Measurements from ENCODE around the gene CASKIN2.

Gene CASKIN2

GRCh38 chr17:75515496-75516254 is at the start of gene CASKIN2:
Gene CASKIN2, minus strand, starts transcription at chr17:75515537. Its CDS starts 1,733 bp downstream, at chr17:75513804.
- Mint-ChIP-seq H3K9me3 (no peaks in the 10 kb centered on the region), H3K36me3 (ENCODE audit: low read depth) (peaks cover 22% of the 10 kb centered on the region), H3K4me1 (peaks cover 36% of the 10 kb centered on the region), H3K27me3 (ENCODE audit: low read depth) (no peaks in the 10 kb centered on the region), H3K4me3 (peak within 1 kb of the TSS; percentile 87 to 90 (median 89)), H3K27ac (no peak within 1 kb of the TSS)
- TF ChIP-seq CTCF (IDR thresholded peaks at IDR 0.05; ENCODE audit: unreplicated experiment in 3 of 3) = peak; percentile 99 to 100 (median 99)

- no peaks in the 10 kb centered on the region for H3K9me3 Mint-ChIP-seq
- no peaks in the 10 kb centered on the region for H3K27me3 Mint-ChIP-seq (ENCODE audit: low read depth)
- TF ChIP-seq CTCF (IDR thresholded peaks at IDR 0.05; ENCODE audit: unreplicated experiment in 3 of 3) = no peak
- H3K36me3 Mint-ChIP-seq (ENCODE audit: low read depth) = peaks cover 5% of the 10 kb centered on the region
- no peak overlapping the region for H3K4me3 Mint-ChIP-seq
- peaks cover 5% of the 10 kb centered on the region for H3K4me1 Mint-ChIP-seq
- no peak overlapping the region for H3K27ac Mint-ChIP-seq
Observed at GRCh38 chr17:75565066-75565465, 49.7 kb upstream of the CASKIN2 start.

- no peaks in the 10 kb centered on the region for H3K9me3 Mint-ChIP-seq
- TF ChIP-seq CTCF (IDR thresholded peaks at IDR 0.05; ENCODE audit: unreplicated experiment in 3 of 3) = no peak
- peaks cover 5% of the 10 kb centered on the region for H3K4me1 Mint-ChIP-seq
- peaks cover 5% of the 10 kb centered on the region for H3K36me3 Mint-ChIP-seq (ENCODE audit: low read depth)
- H3K4me3 Mint-ChIP-seq = no peak overlapping the region
- H3K27ac Mint-ChIP-seq = no peak overlapping the region
- H3K27me3 Mint-ChIP-seq (ENCODE audit: low read depth) = no peaks in the 10 kb centered on the region
Observed at GRCh38 chr17:75564195-75564594, 48.9 kb upstream of the CASKIN2 start.

- Mint-ChIP-seq H3K4me1 (peaks cover 9% of the 10 kb centered on the region), H3K27me3 (ENCODE audit: low read depth) (no peaks in the 10 kb centered on the region), H3K9me3 (no peaks in the 10 kb centered on the region), H3K27ac (no peak overlapping the region), H3K4me3 (no peak overlapping the region), H3K36me3 (ENCODE audit: low read depth) (peaks cover 5% of the 10 kb centered on the region)
- TF ChIP-seq CTCF (IDR thresholded peaks at IDR 0.05; ENCODE audit: unreplicated experiment in 3 of 3) = no peak
Observed at GRCh38 chr17:75563063-75563758, 47.9 kb upstream of the CASKIN2 start.

- Mint-ChIP-seq H3K4me3 (no peak overlapping the region), H3K27me3 (ENCODE audit: low read depth) (no peaks in the 10 kb centered on the region), H3K36me3 (ENCODE audit: low read depth) (peaks cover 5% of the 10 kb centered on the region), H3K27ac (peak overlapping the region in 1 of 3 experiments; percentile 14), H3K4me1 (peaks cover 11% of the 10 kb centered on the region), H3K9me3 (no peaks in the 10 kb centered on the region)
- TF ChIP-seq CTCF (IDR thresholded peaks at IDR 0.05; ENCODE audit: unreplicated experiment in 3 of 3) = no peak
Observed at GRCh38 chr17:75561927-75562603, 46.7 kb upstream of the CASKIN2 start.

Measured in nephron (organoid).